GM21825 (cell line): Measurements from ENCODE around the gene PLCH2.

ENCODE experiments used
- ATAC-seq: cut with Tn5 transposase; IDR thresholded peaks from one replicate; pipeline ENCODE4 v1.9.1; 2021; ENCODE audit warnings: mild to moderate bottlenecking, moderate library complexity; ENCODE audit not compliant: unreplicated experiment

PLCH2 gene

GRCh38 chr1:2526824-2527555 is 50.9 kb downstream of the PLCH2 start:
- peak; percentile 37 for ATAC-seq

- ATAC-seq = no peak
Measured at GRCh38 chr1:2527556-2527860, 51.4 kb downstream of the PLCH2 start.

- no peak for ATAC-seq
Measured at GRCh38 chr1:2528016-2528415, 51.9 kb downstream of the PLCH2 start.

GRCh38 chr1:2528611-2528965 is 52.5 kb downstream of the PLCH2 start:
- no peak for ATAC-seq

- ATAC-seq = no peak
Measured at GRCh38 chr1:2528966-2529783, 53.1 kb downstream of the PLCH2 start.

GRCh38 chr1:2529784-2530512 is 53.9 kb downstream of the PLCH2 start, which contains the start of gene HES5:
Gene HES5 (minus strand): TSS chr1:2530263. CDS start chr1:2530164, 99 bp downstream.
- ATAC-seq = no peak

- ATAC-seq = no peak
Measured at GRCh38 chr1:2530513-2531361, 54.6 kb downstream of the PLCH2 start.

GRCh38 chr1:2532485-2533160 is 56.5 kb downstream of the PLCH2 start:
- ATAC-seq = no peak

- ATAC-seq = no peak
Measured at GRCh38 chr1:2533365-2533764, 57.3 kb downstream of the PLCH2 start.

- ATAC-seq = no peak
Measured at GRCh38 chr1:2534315-2534686, 58.2 kb downstream of the PLCH2 start.

GRCh38 chr1:2534687-2535441 is 58.8 kb downstream of the PLCH2 start:
- no peak for ATAC-seq

GRCh38 chr1:2535455-2535854 is 59.4 kb downstream of the PLCH2 start:
- ATAC-seq = no peak

- no peak for ATAC-seq
Measured at GRCh38 chr1:2535981-2536380, 59.9 kb downstream of the PLCH2 start.

- no peak for ATAC-seq
Measured at GRCh38 chr1:2537784-2538115, 61.7 kb downstream of the PLCH2 start.

- ATAC-seq = no peak
Measured at GRCh38 chr1:2538376-2538775, 62.3 kb downstream of the PLCH2 start.

- no peak for ATAC-seq
Measured at GRCh38 chr1:2538872-2539271, 62.8 kb downstream of the PLCH2 start.

- ATAC-seq = no peak
Measured at GRCh38 chr1:2539312-2539907, 63.3 kb downstream of the PLCH2 start.

GRCh38 chr1:2540816-2541492 is 64.9 kb downstream of the PLCH2 start:
- no peak for ATAC-seq
